ENCODE results near the gene PAX2.

The PAX2 gene

DNA sequence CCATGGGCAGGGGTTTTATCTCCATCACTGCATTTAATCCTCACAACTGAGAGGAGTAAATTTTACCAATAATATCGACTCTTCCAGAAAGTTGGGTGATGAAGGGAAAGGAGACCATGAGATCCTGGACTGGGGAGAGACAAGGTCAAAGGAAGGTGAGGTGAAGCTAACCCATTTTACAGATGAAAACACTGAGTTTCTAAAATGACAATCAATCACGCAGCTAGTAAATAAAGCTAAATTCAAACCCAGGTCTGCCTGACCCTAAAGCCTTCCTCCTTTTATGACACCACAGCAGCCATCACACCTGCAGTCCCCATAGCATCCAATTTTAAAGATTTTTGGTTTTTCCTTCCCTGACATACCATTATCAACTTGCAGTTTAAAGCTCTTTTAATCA, 103.4 kb downstream of the PAX2 start:
- peaks cover 12% of the 10 kb centered on the region for H3K27me3 ChIP-seq (ENCODE audit: low read depth, low read length)
- H3K27ac ChIP-seq (ENCODE audit: low read length) = no peak overlapping the region
- no peaks in the 10 kb centered on the region for H3K4me1 ChIP-seq (ENCODE audit: control insufficient read depth in 1 of 2, insufficient read depth in 2 of 2, low read length in 2 of 2)
- H3K9me3 ChIP-seq (ENCODE audit: control insufficient read depth in 1 of 2, low read length in 2 of 2) = no peaks in the 10 kb centered on the region
- no peak overlapping the region for H3K4me3 ChIP-seq (ENCODE audit: low read depth in 1 of 2, low read length in 2 of 2)
- H3K36me3 ChIP-seq (ENCODE audit: control insufficient read depth in 1 of 2, insufficient read depth in 2 of 2, low read length in 2 of 2) = no peaks in the 10 kb centered on the region

DNA sequence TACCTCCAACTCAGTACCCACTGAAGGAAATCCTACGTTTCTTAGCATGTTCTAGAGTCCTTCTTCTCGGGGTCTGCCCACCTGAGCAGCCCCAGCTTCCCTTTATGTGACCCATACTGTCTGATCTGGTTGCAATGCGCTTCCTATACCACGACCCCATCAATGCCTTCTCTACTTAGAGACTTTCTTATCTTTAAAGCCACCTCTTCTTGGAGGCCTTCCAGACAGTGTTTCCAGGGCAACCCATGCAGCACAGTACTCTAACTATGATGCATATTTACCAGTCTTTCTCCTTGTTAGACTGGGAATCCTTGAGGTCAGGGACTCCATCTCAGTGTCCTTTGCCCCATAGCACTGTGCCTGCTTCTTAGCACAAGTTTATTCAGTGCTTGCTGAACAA, 112.9 kb downstream of the PAX2 start:
- Histone ChIP-seq H3K4me3 (ENCODE audit: low read depth in 1 of 2, low read length in 2 of 2) (no peak overlapping the region), H3K27ac (ENCODE audit: low read length) (no peak overlapping the region), H3K27me3 (ENCODE audit: low read depth, low read length) (peaks cover 3% of the 10 kb centered on the region), H3K36me3 (ENCODE audit: control insufficient read depth in 1 of 2, insufficient read depth in 2 of 2, low read length in 2 of 2) (no peaks in the 10 kb centered on the region), H3K4me1 (ENCODE audit: control insufficient read depth in 1 of 2, insufficient read depth in 2 of 2, low read length in 2 of 2) (no peaks in the 10 kb centered on the region), H3K9me3 (ENCODE audit: control insufficient read depth in 1 of 2, low read length in 2 of 2) (peaks cover 0 to 13% of the 10 kb centered on the region in 2 donors)

DNA sequence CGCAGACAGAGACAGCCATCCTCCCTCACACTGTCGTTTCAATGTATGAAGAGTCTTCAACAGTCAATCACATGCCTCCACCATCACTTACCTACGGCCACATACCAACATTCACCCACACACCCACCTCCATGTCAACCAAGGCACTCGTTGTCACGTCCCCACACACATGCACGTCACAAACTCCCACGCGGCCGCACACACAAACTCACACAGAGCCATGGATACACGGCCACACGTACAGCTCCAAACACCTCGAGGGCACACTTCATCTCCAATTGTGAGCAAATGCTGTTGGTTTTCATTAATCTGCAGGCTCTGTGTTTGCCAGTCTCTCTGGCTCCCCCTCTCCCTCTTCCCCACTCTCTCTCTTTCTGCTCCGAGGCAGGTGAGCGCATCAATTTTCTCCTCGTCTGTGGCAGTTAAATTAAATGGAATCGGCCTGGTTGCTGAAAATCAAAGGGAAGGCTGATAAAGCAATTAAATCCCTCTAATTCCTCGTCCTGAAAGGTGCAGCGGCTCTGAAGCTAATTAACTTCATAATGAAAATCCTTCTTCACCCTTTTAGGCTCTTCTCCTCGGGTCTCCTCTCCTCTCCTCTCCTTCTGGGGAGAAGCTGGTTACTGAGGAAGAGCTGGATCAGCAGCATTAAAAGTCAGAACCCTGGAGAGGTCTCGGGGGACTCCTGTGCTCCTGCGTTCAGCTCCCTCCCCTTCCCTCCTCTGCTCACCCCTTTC, 113.5 kb downstream of the PAX2 start:
- H3K4me3 ChIP-seq (ENCODE audit: low read depth in 1 of 2, low read length in 2 of 2) = no peak overlapping the region
- peaks cover 0 to 13% of the 10 kb centered on the region in 2 donors for H3K9me3 ChIP-seq (ENCODE audit: control insufficient read depth in 1 of 2, low read length in 2 of 2)
- H3K27me3 ChIP-seq (ENCODE audit: low read depth, low read length) = peaks cover 3% of the 10 kb centered on the region
- H3K4me1 ChIP-seq (ENCODE audit: control insufficient read depth in 1 of 2, insufficient read depth in 2 of 2, low read length in 2 of 2) = no peaks in the 10 kb centered on the region
- no peak overlapping the region for H3K27ac ChIP-seq (ENCODE audit: low read length)
- no peaks in the 10 kb centered on the region for H3K36me3 ChIP-seq (ENCODE audit: control insufficient read depth in 1 of 2, insufficient read depth in 2 of 2, low read length in 2 of 2)

DNA sequence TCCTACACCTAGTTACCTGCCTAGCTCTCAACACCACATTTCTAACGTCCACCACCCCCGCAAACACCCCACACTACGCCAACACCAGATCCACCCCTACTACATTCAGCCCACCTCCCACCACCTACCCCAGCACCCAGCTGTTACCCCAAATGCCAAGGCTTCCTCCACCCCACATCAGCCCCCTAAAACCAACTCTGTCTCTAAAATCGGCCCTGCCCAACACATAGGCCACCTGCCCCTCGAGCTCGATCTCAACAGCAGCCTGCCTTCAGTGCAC, 114.0 kb downstream of the PAX2 start:
- Histone ChIP-seq H3K9me3 (ENCODE audit: control insufficient read depth in 1 of 2, low read length in 2 of 2) (peaks cover 0 to 13% of the 10 kb centered on the region in 2 donors), H3K27ac (ENCODE audit: low read length) (no peak overlapping the region), H3K4me1 (ENCODE audit: control insufficient read depth in 1 of 2, insufficient read depth in 2 of 2, low read length in 2 of 2) (no peaks in the 10 kb centered on the region), H3K36me3 (ENCODE audit: control insufficient read depth in 1 of 2, insufficient read depth in 2 of 2, low read length in 2 of 2) (no peaks in the 10 kb centered on the region), H3K27me3 (ENCODE audit: low read depth, low read length) (peaks cover 3% of the 10 kb centered on the region), H3K4me3 (ENCODE audit: low read depth in 1 of 2, low read length in 2 of 2) (no peak overlapping the region)

DNA sequence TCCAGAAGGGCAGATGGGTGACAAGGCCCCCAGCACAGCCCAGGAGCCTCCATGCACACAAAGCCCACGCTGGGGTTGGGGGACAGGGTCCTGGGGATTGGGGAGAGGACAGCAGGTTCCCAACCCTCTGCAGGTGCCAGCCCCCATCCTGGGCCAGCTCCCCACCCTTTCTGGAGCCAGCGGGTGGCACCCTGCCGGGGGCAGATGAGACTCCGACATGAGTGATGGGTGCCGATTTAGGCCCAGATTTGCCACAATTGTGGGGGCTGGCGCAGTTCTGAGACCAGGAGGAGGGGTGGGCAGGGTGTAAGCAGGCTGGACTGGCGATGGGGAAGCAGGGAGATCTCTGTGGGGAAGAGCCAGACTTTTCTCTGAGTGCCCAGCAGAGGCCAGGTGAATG, 118.1 kb downstream of the PAX2 start:
- H3K9me3 ChIP-seq (ENCODE audit: control insufficient read depth in 1 of 2, low read length in 2 of 2) = no peaks in the 10 kb centered on the region
- no peaks in the 10 kb centered on the region for H3K4me1 ChIP-seq (ENCODE audit: control insufficient read depth in 1 of 2, insufficient read depth in 2 of 2, low read length in 2 of 2)
- H3K27ac ChIP-seq (ENCODE audit: low read length) = no peak overlapping the region
- H3K27me3 ChIP-seq (ENCODE audit: low read depth, low read length) = peaks cover 3% of the 10 kb centered on the region
- H3K4me3 ChIP-seq (ENCODE audit: low read depth in 1 of 2, low read length in 2 of 2) = no peak overlapping the region
- H3K36me3 ChIP-seq (ENCODE audit: control insufficient read depth in 1 of 2, insufficient read depth in 2 of 2, low read length in 2 of 2) = no peaks in the 10 kb centered on the region

DNA sequence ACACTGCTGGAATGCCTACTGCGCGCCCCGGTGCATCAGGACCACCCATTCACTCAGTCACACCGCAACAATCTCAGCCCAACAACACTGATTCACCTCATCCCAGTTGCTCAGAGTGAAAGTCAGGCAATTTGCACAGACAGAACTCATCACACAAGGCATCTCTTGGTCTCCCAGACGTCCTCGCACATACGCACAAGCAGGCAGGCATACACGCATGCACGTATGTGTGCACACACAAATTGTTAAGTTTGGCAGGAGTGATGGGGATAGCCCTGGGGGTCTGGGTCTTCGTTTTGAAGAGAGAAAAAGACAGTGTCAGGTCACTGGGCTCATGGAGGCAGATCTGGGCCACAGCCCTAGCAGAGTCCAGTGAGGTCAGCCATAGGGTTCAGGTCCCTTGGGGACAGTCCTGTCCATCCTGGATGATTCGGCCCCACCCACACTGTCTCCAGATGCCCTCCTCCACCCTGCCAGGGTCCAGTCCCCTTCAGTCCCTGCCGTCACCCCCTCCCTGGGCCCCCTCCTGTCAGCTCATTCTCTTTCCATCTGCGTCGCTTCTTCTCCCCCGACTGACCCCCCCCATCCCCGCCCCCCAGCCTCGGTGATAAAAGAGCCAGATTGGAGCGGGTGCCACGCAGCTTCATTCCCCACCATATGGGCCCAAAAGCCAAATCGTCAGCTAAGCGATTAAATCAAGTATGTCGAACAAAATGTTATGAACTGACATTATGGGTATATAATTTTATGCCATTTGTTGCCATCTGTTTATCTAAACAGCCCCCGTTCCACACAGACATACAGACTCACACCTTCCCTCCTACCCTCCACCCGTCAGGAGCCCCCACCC, 118.9 kb downstream of the PAX2 start:
- Histone ChIP-seq H3K4me3 (ENCODE audit: low read depth in 1 of 2, low read length in 2 of 2) (no peak overlapping the region), H3K36me3 (ENCODE audit: control insufficient read depth in 1 of 2, insufficient read depth in 2 of 2, low read length in 2 of 2) (no peaks in the 10 kb centered on the region), H3K27ac (ENCODE audit: low read length) (no peak overlapping the region), H3K27me3 (ENCODE audit: low read depth, low read length) (no peaks in the 10 kb centered on the region), H3K9me3 (ENCODE audit: control insufficient read depth in 1 of 2, low read length in 2 of 2) (no peaks in the 10 kb centered on the region), H3K4me1 (ENCODE audit: control insufficient read depth in 1 of 2, insufficient read depth in 2 of 2, low read length in 2 of 2) (no peaks in the 10 kb centered on the region)

DNA sequence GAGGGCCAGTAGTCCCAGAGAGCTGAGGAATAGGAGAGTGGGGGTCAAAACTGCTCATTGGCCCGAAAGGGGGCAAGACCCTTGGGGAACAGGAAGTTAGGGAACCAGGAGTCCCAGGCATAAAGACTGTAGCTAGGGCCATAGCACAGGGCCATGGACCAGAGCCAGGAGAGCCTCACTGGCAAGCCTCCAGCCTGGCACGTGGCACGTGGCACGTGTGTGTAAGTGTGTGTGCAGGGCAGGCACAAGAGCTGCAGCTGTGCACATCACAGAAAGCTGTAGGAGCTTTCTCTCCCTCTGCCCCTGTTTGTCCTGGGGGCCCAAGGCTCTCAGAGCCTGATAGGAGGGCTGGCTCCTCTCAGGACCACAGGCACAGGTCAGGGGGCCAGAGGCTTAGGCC, 119.6 kb downstream of the PAX2 start:
- no peak overlapping the region for H3K27ac ChIP-seq (ENCODE audit: low read length)
- H3K9me3 ChIP-seq (ENCODE audit: control insufficient read depth in 1 of 2, low read length in 2 of 2) = no peaks in the 10 kb centered on the region

DNA sequence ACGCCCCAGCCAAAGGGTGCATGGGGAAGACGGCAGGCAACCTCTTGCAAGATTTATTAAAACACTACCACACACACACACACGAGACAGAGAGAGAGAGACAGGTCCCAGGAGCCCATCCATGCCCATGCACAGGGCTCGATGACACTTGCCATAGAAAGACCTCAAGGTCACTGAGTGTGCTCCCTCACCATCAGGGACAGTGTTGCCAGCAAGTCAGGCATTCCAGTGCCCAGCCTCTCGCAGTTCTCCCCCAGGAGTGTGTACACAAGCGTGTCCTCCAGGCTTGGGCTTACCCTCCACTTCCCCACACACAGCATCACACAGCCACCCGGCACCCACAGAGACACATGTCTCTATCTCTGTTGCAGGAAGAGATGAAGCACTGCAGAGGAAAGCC, 120.6 kb downstream of the PAX2 start:
- Histone ChIP-seq H3K27me3 (ENCODE audit: low read depth, low read length) (no peaks in the 10 kb centered on the region), H3K4me3 (ENCODE audit: low read depth in 1 of 2, low read length in 2 of 2) (no peak overlapping the region)

More for the DNA sequence above, 119.6 kb downstream of the PAX2 start:
- Histone ChIP-seq H3K27me3 (ENCODE audit: low read depth, low read length) (no peaks in the 10 kb centered on the region), H3K36me3 (ENCODE audit: control insufficient read depth in 1 of 2, insufficient read depth in 2 of 2, low read length in 2 of 2) (no peaks in the 10 kb centered on the region), H3K4me1 (ENCODE audit: control insufficient read depth in 1 of 2, insufficient read depth in 2 of 2, low read length in 2 of 2) (no peaks in the 10 kb centered on the region), H3K4me3 (ENCODE audit: low read depth in 1 of 2, low read length in 2 of 2) (no peak overlapping the region)

DNA sequence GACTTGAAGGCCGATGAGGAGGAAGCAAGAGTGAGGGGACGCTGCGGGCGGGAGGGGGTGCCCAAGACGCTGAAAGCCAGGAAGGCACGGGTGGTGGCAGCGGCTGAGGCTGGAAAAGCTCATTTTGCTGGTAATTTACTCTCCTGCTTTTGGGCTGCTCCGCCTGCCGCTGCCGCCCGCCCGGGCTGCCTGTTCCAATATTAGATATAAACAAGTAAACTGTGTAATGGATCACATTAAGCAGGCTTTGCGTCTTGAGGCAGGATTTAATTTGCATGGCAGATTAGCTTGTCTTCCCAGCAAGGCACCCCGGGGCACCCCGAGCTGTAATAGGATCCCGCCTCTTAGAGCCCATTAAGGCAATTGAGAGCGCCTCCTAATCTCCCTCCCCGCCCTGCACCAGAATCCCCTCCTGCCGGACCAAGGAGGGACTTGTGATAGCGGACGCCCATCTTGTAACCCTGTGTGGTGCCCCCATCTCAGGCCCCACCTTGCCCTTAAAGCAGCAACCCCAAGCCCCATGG, 121.3 kb downstream of the PAX2 start:
- H3K36me3 ChIP-seq (ENCODE audit: control insufficient read depth in 1 of 2, insufficient read depth in 2 of 2, low read length in 2 of 2) = no peaks in the 10 kb centered on the region
- H3K27me3 ChIP-seq (ENCODE audit: low read depth, low read length) = no peaks in the 10 kb centered on the region
- no peak overlapping the region for H3K27ac ChIP-seq (ENCODE audit: low read length)
- H3K4me3 ChIP-seq (ENCODE audit: low read depth in 1 of 2, low read length in 2 of 2) = no peak overlapping the region
- H3K9me3 ChIP-seq (ENCODE audit: control insufficient read depth in 1 of 2, low read length in 2 of 2) = no peaks in the 10 kb centered on the region
- no peaks in the 10 kb centered on the region for H3K4me1 ChIP-seq (ENCODE audit: control insufficient read depth in 1 of 2, insufficient read depth in 2 of 2, low read length in 2 of 2)

More for the DNA sequence above, 120.6 kb downstream of the PAX2 start:
- H3K27ac ChIP-seq (ENCODE audit: low read length) = no peak overlapping the region
- no peaks in the 10 kb centered on the region for H3K4me1 ChIP-seq (ENCODE audit: control insufficient read depth in 1 of 2, insufficient read depth in 2 of 2, low read length in 2 of 2)
- no peaks in the 10 kb centered on the region for H3K36me3 ChIP-seq (ENCODE audit: control insufficient read depth in 1 of 2, insufficient read depth in 2 of 2, low read length in 2 of 2)
- H3K9me3 ChIP-seq (ENCODE audit: control insufficient read depth in 1 of 2, low read length in 2 of 2) = no peaks in the 10 kb centered on the region

DNA sequence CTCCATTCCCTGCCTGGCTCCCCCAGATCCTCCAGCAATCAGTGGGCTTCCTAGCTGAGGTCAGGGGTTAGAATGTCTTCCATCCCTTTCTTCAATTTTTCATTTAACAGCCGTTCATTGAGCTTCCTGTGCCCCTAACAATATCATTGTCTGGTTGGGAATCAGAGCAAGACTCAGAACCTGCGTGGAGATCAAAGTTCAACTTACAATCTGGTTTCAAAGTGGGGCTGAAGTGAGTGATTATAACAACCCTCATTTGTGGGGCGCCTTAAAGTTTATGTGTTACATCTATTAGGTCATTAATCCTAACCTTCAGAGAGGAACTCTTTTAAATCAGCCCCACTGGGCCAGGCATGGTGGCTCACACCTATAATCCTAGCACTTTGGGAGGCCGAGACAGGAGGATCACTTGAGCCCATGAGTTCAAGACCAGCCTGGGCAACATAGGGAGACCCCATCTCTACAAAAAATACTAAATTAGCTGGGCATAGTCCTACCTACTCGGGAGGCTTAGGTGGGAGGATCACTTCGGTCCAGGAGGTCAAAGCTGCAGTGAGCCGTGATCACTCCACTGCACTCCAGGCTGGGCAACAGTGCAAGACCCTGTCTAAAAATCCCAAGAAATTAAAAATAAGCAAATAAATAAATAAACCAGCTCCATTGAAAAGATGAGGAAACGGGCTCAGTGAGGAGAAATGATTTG, 122.0 kb downstream of the PAX2 start:
- Histone ChIP-seq H3K36me3 (ENCODE audit: control insufficient read depth in 1 of 2, insufficient read depth in 2 of 2, low read length in 2 of 2) (no peaks in the 10 kb centered on the region), H3K27ac (ENCODE audit: low read length) (no peak overlapping the region), H3K9me3 (ENCODE audit: control insufficient read depth in 1 of 2, low read length in 2 of 2) (no peaks in the 10 kb centered on the region), H3K4me1 (ENCODE audit: control insufficient read depth in 1 of 2, insufficient read depth in 2 of 2, low read length in 2 of 2) (no peaks in the 10 kb centered on the region), H3K4me3 (ENCODE audit: low read depth in 1 of 2, low read length in 2 of 2) (no peak overlapping the region), H3K27me3 (ENCODE audit: low read depth, low read length) (no peaks in the 10 kb centered on the region)

DNA sequence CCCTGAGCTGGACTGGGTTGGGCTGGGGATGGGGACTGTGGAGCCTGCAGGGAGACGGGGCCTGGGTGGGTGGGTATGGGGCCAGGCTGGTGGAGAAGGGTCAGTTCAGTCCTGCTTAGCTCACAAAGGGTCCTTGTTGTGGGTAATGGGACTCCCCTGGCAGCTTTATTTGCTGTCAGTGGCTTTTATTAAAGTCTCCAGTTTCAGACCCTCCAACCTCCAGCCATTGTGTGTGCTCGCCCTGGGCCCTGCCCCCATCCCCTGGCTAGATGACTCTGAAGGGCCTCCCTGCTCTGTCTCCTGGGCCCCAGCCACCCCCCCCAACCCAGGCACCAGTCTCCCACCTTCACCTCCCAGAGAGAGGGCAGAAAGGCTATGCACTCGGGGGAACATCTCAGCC, 123.0 kb downstream of the PAX2 start:
- no peaks in the 10 kb centered on the region for H3K36me3 ChIP-seq (ENCODE audit: control insufficient read depth in 1 of 2, insufficient read depth in 2 of 2, low read length in 2 of 2)
- no peaks in the 10 kb centered on the region for H3K27me3 ChIP-seq (ENCODE audit: low read depth, low read length)
- H3K4me1 ChIP-seq (ENCODE audit: control insufficient read depth in 1 of 2, insufficient read depth in 2 of 2, low read length in 2 of 2) = no peaks in the 10 kb centered on the region
- H3K27ac ChIP-seq (ENCODE audit: low read length) = no peak overlapping the region
- H3K9me3 ChIP-seq (ENCODE audit: control insufficient read depth in 1 of 2, low read length in 2 of 2) = no peaks in the 10 kb centered on the region
- no peak overlapping the region for H3K4me3 ChIP-seq (ENCODE audit: low read depth in 1 of 2, low read length in 2 of 2)

Measured in muscle layer of duodenum (tissue), 2 donors.